ENCODE results near the gene AGBL1.

AGBL1 gene

GRCh38 chr15:86912661-86913060 is 833.0 kb downstream of the AGBL1 start:
- DNase-seq (ENCODE audit: low read depth) = no peak
- TF ChIP-seq, protein P1, sequence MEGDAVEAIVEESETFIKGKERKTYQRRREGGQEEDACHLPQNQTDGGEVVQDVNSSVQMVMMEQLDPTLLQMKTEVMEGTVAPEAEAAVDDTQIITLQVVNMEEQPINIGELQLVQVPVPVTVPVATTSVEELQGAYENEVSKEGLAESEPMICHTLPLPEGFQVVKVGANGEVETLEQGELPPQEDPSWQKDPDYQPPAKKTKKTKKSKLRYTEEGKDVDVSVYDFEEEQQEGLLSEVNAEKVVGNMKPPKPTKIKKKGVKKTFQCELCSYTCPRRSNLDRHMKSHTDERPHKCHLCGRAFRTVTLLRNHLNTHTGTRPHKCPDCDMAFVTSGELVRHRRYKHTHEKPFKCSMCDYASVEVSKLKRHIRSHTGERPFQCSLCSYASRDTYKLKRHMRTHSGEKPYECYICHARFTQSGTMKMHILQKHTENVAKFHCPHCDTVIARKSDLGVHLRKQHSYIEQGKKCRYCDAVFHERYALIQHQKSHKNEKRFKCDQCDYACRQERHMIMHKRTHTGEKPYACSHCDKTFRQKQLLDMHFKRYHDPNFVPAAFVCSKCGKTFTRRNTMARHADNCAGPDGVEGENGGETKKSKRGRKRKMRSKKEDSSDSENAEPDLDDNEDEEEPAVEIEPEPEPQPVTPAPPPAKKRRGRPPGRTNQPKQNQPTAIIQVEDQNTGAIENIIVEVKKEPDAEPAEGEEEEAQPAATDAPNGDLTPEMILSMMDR (IDR thresholded peaks at IDR 0.05; ENCODE audit: control insufficient read depth, insufficient read depth, low read depth, low read length, missing control alignments) = no peak
- no peak overlapping the region for H3K4me3 ChIP-seq (ENCODE audit: control insufficient read depth, low read depth, low read length)

DNA sequence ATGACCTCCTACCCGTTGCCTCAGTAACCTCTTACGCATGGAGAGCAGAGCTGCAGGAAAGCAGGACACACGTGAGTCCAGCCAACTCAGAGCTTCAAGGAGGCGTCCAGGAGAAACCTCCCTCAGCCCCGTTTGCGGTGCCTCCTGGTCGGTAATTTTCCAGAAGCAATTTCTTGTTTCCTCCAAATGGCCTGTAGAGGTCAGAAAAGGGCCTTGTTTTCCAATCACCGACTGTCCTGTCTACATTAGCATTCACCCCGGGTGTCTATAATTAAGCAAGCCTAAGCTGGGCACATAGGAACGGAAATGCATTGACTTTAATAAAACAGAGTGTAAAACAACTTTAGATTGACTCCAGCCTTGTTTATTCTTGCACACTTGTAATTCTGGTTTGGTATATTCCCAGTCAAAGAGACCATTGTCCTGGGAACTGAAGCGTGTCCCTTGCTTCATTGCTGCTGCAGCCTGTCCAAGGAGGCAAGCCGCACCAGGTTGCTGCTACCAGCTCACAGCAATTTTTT is 836.2 kb downstream of the AGBL1 start:
- DNase-seq (ENCODE audit: low read depth) = peak; percentile 2
- no peak overlapping the region for H3K4me3 ChIP-seq (ENCODE audit: control insufficient read depth, low read depth, low read length)
- TF ChIP-seq, protein P1 (IDR thresholded peaks at IDR 0.05; ENCODE audit: control insufficient read depth, insufficient read depth, low read depth, low read length, missing control alignments) = peak; percentile 50

DNA sequence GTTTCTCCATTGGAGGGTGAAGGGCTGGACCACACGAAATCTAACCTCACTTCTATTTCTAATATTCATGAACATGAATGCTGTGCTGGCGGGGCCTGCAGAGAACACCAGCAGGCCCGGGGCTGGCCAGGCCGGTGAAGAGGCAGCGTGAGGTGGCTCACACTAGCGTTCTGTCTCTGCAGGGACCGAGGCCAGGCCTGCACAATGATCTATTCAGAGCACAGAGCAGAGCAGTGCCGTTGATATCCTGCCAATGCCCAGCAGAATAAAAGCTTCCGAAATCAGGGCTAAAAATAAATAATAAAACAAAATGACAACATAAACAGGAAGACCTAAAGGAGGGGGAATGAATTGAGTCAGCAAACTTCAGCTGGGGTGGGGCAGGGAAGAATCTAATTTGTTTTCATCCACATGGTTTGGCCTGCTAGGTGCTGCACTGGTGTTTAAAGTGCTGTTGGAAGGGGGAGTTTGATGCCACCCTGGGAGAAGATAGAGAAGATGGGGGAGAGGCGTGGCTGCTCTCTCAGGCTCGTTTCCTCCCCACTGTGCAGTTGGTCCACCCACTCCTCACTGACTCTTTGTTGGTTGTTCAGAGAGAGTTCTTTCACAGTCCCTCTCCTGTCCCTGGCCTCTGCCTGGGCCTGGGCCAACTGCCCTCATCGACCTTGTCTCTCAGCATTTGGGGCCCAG is 837.1 kb downstream of the AGBL1 start:
- no peak overlapping the region for H3K4me3 ChIP-seq (ENCODE audit: control insufficient read depth, low read depth, low read length)
- TF ChIP-seq, protein P1 (IDR thresholded peaks at IDR 0.05; ENCODE audit: control insufficient read depth, insufficient read depth, low read depth, low read length, missing control alignments) = no peak
- no peak for DNase-seq (ENCODE audit: low read depth)

- DNase-seq (ENCODE audit: low read depth) = no peak
- H3K4me3 ChIP-seq (ENCODE audit: control insufficient read depth, low read depth, low read length) = no peak overlapping the region
- TF ChIP-seq, protein P1 (IDR thresholded peaks at IDR 0.05; ENCODE audit: control insufficient read depth, insufficient read depth, low read depth, low read length, missing control alignments) = no peak
Observed at GRCh38 chr15:86917361-86917671, 837.6 kb downstream of the AGBL1 start.

DNA sequence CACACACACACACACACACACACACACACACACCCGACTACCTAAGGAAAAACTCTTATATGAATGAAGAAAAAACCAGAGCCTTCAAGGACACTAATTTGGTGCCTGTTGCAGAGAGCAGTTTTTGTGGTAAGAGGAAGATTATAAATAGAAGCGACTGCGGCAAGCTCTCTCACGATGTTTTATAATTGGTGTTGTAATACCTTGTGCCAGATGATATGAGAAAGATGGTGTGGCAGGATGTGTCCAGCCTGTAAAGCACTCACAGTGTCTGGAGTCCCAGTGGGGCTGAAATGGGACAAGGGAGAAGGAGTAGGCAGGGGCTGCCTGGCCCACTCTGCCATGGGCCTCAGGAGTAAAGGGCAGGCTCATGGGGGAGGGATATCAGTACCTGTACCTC is 839.9 kb downstream of the AGBL1 start:
- DNase-seq (ENCODE audit: low read depth) = peak; percentile 1
- H3K4me3 ChIP-seq (ENCODE audit: control insufficient read depth, low read depth, low read length) = no peak overlapping the region
- TF ChIP-seq, protein P1 (IDR thresholded peaks at IDR 0.05; ENCODE audit: control insufficient read depth, insufficient read depth, low read depth, low read length, missing control alignments) = no peak

DNA sequence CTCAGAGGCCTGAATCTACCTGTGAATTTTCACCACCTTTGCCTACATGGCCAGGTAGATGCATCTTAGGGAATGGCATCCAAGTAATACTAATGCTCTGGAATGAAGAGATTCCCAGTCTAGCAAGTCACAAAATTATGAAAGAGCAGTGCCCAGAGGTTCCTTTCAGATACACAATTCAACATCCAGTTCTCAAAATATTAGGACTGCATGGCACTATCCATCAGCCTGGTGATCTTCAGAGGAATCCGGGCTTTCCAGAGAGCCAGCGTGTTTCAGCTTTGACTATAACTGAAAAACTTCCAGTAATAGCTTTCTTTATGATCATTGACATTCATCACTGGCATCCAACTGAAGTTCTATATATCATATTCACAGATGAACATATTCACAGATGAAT is 849.8 kb downstream of the AGBL1 start:
- DNase-seq (ENCODE audit: low read depth) = no peak
- TF ChIP-seq, protein P1 (IDR thresholded peaks at IDR 0.05; ENCODE audit: control insufficient read depth, insufficient read depth, low read depth, low read length, missing control alignments) = no peak
- no peak overlapping the region for H3K4me3 ChIP-seq (ENCODE audit: control insufficient read depth, low read depth, low read length)

Data from AG09309 (cell line).